ENCODE measurements around the gene NGEF.

The NGEF gene

DNA sequence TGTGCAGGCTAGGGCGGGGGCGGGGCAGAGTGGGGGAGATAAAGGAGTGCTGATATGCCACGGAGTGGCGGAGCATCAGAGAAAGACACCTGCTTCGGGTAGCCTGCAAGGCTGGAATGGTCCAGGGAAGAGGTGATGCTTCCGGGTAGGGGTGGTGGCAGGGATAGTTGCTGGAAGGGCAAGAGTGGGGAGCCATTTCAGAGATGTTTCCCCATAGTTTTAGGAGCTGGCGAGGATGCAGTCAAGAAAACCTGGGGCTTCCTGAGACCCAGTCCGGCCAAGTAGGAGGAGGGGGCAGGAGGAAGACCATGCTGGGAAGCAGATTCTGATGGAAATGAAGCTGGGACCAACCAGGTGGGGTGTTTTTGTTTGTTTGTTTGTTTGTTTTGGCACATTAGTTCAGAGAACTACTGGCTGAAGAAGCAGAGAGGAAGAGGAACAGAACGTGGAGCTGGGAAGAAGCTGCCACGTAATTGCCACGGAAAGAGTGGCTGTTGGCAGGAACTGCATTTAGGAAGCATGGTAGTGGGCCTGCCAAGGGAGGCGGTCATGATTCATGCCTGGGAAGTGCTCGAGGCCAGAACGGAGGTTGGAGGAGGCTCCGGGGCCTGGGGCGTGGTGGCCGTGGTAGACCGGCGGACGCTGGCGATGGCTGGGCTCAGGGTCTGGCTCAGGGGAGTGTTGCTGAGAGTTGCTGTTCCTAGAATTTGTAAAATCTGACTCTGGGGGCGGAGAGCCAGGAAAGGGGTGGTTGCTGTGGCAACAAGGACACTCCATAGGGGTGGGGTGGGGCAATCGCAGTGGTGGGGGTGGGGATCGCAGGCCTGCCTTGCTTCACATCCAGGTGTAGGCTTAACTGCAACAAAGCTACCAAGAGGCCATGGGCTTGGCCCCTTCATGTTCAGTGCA is 38.4 kb upstream of the NGEF start:
- H3K4me3 ChIP-seq (ENCODE audit: low read depth, low read length): no peak overlapping the region

DNA sequence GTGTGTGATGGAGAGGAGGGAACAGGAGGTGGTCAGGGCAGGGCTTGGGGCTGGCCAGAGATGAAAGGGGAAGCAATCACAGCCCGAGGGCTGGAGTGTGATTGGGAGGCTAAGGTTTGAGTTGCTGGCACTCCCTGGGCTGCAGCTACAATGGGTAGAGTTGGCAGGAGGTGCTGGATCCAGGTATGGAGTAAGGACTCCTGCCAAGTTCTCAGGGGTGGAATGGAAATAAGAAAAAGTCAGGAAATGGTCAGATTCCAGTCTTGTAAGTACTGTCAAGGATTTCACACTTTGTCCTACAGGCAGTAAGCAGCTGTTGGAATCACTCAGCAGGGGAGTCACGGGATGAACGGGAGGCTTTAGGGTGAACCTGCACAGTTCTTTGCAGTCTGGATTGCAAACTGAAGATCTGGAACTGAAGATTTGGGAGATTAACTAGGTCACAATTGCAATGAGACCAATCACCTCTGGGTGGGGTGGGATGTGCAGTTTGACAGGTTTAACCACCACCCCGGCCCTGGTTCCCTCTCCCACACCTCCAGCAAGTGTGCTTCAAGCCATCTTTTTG is 36.2 kb upstream of the NGEF start:
- TF ChIP-seq, protein P1, sequence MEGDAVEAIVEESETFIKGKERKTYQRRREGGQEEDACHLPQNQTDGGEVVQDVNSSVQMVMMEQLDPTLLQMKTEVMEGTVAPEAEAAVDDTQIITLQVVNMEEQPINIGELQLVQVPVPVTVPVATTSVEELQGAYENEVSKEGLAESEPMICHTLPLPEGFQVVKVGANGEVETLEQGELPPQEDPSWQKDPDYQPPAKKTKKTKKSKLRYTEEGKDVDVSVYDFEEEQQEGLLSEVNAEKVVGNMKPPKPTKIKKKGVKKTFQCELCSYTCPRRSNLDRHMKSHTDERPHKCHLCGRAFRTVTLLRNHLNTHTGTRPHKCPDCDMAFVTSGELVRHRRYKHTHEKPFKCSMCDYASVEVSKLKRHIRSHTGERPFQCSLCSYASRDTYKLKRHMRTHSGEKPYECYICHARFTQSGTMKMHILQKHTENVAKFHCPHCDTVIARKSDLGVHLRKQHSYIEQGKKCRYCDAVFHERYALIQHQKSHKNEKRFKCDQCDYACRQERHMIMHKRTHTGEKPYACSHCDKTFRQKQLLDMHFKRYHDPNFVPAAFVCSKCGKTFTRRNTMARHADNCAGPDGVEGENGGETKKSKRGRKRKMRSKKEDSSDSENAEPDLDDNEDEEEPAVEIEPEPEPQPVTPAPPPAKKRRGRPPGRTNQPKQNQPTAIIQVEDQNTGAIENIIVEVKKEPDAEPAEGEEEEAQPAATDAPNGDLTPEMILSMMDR (IDR thresholded peaks at IDR 0.05; ENCODE audit: borderline replicate concordance, insufficient read depth, low read depth, low read length): peak; percentile 3; the same call in 1 of the 2 replicates
- H3K4me3 ChIP-seq (ENCODE audit: low read depth, low read length): no peak overlapping the region

More for the DNA sequence above, 38.4 kb upstream of the NGEF start:
- TF ChIP-seq, protein P1 (IDR thresholded peaks at IDR 0.05; ENCODE audit: borderline replicate concordance, insufficient read depth, low read depth, low read length): no peak

DNA sequence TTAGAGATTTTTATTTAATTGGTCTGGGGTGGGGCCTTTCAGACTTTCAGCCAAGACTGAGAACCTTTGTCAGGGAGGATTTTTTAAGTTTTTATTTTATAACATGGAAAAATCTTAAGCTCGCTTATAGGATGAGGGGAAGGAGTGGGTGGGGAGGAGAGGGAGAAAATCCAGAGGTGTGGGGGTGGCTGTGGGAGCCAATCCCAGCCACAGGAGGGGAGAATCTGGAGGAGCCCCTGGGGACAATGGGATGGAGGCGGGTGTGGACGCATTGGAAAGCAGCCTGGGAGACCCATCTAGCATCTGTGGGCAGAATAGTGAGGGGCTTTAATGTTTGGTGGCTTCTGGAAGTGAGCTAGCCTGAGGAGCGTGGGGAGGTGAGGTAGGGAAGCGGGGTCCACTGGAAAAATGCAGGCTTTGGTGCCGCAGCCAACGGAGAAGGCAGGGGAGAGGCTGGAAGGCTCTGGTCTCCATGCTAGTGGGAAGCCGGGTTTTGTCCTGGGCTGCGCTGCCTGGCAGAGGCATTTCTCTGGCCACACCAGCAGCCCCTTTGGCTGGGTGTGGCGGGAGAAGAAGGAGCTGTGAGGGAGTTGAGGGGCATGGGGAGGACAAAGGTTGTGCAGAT is 35.6 kb upstream of the NGEF start:
- TF ChIP-seq, protein P1 (IDR thresholded peaks at IDR 0.05; ENCODE audit: borderline replicate concordance, insufficient read depth, low read depth, low read length): no peak
- H3K4me3 ChIP-seq (ENCODE audit: low read depth, low read length): no peak overlapping the region

DNA sequence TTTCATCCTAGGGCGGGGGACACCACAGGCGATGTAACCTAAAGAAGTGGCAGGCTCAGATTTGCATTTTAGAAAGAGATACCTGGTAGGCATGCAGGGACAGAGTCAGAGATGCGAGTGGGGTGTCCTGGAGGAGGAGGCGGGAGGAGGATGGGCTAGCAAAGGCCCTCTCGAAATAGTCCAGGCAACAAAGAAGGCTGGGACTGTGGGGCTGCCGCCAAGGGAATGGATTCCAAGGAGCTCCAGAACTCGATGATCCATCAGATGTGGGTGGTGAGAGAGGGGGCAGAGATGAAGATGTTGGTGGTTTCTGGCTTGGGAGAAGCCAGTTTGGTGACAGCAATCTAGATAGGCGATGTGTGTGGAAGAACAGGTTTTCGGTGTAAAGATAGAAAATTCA is 34.6 kb upstream of the NGEF start:
- no peak overlapping the region for H3K4me3 ChIP-seq (ENCODE audit: low read depth, low read length)
- TF ChIP-seq, protein P1 (IDR thresholded peaks at IDR 0.05; ENCODE audit: borderline replicate concordance, insufficient read depth, low read depth, low read length): no peak

DNA sequence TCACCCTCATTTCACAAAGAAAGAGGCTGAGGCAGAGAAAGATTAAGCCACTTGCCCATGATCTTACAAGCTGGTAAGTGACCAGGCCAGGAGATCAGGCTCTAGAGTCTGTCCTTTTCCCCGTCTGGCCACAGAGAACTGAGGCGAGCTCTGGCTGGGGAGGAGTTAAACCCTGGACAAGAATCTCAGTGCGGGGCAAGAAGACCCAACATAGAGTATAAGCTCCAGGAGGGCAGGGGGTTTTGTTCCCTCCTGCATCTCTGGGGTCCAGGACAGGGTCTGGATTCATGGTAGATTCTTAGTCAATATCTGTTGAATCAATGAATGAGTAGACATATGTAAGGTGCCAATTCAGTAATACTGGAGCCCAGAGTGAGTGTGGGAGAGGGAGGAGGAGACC is 34.1 kb upstream of the NGEF start:
- no peak overlapping the region for H3K4me3 ChIP-seq (ENCODE audit: low read depth, low read length)
- TF ChIP-seq, protein P1 (IDR thresholded peaks at IDR 0.05; ENCODE audit: borderline replicate concordance, insufficient read depth, low read depth, low read length): no peak

DNA sequence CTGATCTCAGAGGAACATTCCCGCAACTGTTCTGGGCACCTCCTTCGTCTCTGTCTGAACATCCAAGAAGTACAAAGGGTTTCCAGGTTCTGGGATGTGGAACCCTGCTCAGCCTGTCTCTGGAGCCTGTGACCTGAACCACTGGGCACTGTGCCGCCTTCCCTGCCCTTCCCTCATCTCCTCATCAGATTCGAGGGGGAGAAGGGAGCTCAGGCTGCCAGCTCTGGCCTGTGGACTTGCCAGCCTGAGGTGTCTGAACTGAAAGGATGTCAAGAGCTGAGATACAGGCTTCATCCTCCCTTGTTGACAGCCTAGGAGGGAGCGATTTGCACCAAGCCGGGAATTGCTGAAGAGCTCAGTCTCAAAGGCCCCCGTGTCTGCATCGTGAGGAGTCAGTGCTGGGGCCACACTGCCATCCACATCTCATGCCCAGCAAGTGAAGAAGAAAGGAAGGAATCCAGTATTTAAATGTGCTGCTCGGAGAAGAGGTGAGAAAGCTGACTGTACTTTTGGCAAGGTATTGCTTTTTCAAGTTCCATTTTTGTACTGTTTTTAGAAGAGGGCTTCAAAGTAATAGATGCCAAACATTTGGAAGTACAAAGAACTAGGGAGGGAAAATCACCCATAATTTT is 32.0 kb upstream of the NGEF start:
- TF ChIP-seq, protein P1 (IDR thresholded peaks at IDR 0.05; ENCODE audit: borderline replicate concordance, insufficient read depth, low read depth, low read length): no peak
- no peak overlapping the region for H3K4me3 ChIP-seq (ENCODE audit: low read depth, low read length)
